Skin epidermis (tissue), 12 donors: ENCODE data around the gene DNAJC8.

Experiments
- H3K27ac ChIP-seq, 21 experiments: fragments of 200-600 bp; sonication (generic) in 11 of 21; one replicate each; pipeline ENCODE4 v1.5.0; 2020; ENCODE audit warnings: mild to moderate bottlenecking in 3 of 21, inconsistent platforms in 2 of 21, moderate library complexity in 2 of 21
- H3K4me3 ChIP-seq, 7 experiments: fragments of 200-600 bp; sonication (generic) in 2 of 7; one replicate each; pipeline ENCODE4 v1.5.0; 2020; ENCODE audit warnings: inconsistent platforms in 2 of 7, mild to moderate bottlenecking in 2 of 7, moderate library complexity in 1 of 7

DNAJC8 gene

DNA sequence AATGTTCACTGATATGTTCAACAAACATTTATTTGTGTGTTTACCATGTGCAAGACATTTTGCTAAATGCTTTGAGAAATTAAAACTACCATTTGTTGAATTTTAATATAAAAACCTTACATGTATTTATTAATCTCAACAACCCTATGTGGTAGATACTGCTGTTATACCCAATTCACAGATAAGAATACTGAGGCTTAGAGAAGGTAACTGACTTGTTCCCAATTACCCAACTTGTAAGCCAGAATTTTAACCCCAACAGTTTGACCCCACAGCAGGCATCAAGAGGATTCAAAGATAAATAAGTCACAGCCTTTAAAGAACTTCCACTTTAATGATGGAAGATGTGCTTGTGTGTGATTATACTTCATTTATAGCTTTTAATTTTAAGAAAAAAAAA is 3.7 kb downstream of the DNAJC8 start:
- Histone ChIP-seq H3K27ac (no peak overlapping the region), H3K4me3 (no peak overlapping the region)

DNA sequence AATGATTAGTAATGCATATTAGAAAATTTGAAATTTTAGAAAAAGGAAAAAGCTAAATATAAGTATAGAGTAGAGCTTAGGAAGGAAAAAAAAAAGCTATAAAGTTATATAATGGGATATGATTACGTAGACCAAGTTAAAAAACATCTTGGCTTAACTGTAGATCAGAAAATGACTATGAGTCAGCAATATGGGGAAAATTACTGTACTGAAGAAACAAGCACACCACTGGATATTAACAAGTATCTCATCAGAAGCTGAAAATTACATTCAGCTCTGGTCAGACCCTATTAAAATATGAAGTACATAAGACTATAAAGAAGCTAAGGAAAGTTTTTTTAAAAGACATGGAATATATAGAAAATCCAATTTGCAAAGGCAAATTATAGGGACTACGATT is 19.5 kb downstream of the DNAJC8 start:
- H3K27ac ChIP-seq = no peak overlapping the region

DNA sequence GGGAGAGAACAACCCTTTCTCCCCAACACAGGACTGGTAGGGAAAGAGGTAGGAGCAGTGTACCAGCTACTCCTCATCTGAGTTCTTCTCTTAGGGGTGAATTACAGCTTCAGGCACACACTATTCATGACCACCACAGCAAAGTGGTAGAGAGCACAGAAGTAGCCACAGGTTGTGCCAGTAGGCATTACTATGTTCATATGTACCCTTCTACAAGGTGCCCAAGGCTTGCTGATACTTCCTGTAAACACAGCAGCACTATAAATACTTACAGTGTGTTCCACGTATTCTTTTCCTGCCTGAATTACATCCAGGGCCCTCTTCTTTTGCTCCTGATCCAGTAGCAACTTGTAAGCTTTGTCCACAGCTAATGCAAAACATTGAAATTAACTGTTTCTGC is 23.1 kb downstream of the DNAJC8 start:
- Histone ChIP-seq H3K27ac (no peak overlapping the region), H3K4me3 (no peak overlapping the region)

More for the DNA sequence above, 19.5 kb downstream of the DNAJC8 start:
- H3K4me3 ChIP-seq = no peak overlapping the region

GRCh38 chr1:28208818-28209441 is 23.9 kb downstream of the DNAJC8 start:
- H3K4me3 ChIP-seq = no peak overlapping the region
- H3K27ac ChIP-seq = no peak overlapping the region

DNA sequence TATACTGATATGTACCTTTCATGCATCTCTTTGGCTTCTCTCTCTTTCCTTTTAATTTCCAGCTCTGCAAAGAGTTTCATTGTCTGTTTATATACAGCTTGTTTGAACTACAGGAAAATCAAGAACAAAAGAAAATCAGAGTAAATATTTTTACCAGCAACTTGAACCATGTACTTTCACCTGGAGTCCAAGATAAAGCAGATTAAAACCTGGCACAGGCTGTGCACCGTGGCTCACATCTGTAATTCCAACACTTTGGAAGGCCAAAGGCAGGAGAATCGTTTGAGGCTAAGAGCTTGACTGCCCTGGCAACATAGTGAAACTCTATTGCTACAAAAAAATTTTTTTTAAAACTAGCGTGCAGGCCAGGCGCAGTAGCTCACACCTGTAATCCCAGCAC is 27.6 kb downstream of the DNAJC8 start:
- H3K4me3 ChIP-seq = no peak overlapping the region
- H3K27ac ChIP-seq = no peak overlapping the region

DNA sequence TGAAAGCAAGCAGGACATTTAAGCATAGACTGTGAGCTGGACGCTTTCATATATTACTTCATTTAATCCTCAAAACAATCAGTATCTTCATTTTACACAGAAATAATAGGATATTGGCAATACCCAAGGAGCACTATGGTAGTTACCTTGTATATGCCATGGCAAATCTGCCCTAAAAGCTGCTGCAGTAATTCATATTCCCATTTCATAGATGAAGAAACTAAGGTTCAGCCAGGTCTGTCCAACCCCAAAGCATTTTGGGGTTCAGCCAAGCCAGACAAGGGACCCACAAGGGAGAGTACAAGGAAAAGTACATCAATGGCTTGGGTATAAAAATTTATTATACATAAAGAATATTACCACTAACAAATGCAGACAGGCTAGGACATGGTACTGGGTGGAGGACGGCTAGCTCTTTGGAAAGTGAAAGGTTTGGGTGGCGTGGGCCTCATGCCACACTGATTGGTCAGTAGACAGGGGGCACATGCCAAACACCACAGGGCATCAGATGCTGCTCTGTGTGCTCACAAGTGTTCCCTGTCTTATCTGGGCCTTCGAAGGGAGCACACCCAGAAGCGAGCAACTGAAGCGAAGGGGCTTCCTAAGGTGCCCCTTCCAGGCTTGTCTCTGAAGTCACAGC is 32.5 kb downstream of the DNAJC8 start:
- H3K27ac ChIP-seq = peak overlapping the region in 5 of 21 experiments; percentile 29 to 75 (median 60)

DNA sequence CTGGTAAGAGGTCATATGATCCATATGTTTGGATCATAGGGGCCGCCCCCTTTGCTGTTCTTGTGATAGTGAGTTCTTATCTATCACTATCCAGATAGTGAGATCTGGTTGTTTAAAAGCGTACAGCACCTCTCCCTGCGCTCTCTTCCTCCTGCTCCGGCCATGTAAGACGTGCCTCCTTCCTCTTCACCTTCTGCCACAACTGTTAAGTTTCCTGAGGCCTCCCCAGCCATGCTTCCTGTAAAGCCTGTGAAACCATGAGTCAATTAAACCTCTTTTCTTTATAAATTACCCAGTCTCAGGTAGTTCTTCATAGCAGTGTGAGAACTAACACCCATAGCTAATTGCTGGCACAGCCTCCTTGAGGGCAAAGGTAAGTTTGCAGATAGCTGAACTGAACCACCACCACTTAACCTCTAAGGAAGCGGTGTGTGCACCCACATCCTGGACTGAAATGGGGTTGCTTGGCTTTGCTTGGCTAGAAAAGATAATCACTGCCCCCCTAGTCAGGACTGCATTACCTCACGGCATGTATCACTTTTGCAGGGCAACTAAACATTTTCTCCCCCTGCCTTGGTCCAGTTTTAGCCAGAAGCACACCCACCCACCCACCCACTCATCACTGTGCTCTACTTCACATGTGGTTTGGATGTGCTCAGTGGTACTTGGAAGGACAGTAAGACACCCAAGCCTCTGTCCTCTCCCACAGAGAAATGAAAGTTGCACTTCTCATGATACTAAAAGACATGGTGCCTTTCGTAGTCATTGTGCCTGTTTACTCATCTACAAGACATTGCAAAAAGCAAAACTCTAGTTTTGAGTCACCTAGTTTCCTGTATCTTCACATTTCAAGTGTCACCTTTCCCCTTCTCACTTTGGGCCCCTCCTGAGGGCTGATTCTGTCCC is 33.2 kb downstream of the DNAJC8 start:
- Histone ChIP-seq H3K4me3 (no peak overlapping the region), H3K27ac (peak overlapping the region in 7 of 21 experiments; percentile 20 to 75 (median 57))

More for the DNA sequence above, 32.5 kb downstream of the DNAJC8 start:
- H3K4me3 ChIP-seq = no peak overlapping the region

DNA sequence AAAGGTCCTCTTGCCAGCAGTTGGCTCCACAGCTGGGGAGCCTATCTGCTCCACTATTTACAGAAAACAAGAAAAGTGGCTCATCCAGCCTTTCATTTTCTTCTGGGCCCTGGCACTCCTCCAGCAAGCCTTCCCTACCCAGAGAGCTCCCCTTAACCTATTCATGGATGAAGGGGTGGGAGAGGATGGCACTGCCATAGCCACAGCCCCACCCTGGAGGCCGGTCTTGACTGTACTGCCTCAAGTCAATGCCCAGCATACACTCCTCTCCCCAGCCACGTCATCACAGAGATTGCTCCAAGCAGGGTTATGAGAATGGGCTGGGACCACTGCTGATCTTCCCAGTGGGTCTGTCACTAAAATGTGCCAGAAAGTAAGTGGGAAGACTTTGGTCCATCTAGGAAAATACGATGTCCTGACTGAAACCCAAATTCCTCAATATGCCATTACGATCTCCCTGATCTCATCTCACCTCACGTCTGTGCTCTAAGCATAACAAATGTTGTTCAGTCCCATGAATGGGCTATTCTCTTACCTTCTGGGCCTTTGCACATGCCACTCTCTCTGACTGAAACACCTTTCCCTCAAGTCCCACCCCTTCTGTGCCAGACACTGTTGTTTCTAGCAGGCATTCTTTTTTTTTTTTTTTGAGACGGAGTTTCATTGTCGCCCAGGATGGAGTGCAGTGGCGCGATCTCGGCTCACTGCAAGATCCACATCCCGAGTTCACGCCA is 35.0 kb downstream of the DNAJC8 start:
- H3K4me3 ChIP-seq = no peak overlapping the region
- H3K27ac ChIP-seq = peak overlapping the region in 8 of 21 experiments; percentile 8 to 72 (median 42)

DNA sequence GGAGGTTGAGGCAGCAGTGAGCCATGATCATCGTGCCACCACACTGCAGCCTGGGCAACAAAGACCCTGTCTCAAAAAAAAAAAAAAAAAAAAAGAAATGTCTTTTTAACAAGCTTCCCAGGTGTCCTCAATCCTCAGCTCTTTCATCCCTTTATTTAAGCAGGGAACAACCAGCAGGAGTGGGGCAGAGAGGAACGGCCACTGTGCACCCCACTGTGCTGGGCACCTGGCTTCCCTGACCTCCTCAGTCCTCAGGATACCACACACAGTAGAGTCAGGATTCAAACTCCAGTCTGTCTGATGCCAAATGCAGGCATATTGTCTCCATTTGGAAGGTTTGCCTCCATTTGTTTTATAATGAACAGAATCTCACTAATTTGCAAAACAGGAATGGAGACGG is 36.5 kb downstream of the DNAJC8 start:
- Histone ChIP-seq H3K4me3 (no peak overlapping the region), H3K27ac (peak overlapping the region in 9 of 21 experiments; percentile 12 to 72 (median 34))

DNA sequence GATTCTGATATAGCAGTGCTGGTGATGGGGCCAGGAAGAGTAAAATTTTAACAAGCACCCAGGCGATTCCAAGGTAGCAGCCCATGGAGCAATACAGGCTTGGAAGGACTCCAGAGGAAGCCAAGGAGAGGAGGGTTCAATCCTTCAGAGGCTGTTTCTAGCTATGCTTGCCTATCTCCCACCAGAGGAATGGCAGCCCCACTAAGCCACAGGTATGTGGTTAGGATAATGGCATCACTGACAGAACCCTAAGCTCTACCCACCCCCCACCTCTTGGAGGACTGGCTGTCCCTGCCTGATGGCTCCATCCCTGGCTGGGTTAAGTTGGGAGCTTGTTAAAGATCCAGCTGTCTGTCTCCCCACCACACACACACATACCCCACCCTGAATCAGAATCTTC is 37.0 kb downstream of the DNAJC8 start:
- peak overlapping the region in 3 of 21 experiments; percentile 34 to 72 (median 41) for H3K27ac ChIP-seq

DNA sequence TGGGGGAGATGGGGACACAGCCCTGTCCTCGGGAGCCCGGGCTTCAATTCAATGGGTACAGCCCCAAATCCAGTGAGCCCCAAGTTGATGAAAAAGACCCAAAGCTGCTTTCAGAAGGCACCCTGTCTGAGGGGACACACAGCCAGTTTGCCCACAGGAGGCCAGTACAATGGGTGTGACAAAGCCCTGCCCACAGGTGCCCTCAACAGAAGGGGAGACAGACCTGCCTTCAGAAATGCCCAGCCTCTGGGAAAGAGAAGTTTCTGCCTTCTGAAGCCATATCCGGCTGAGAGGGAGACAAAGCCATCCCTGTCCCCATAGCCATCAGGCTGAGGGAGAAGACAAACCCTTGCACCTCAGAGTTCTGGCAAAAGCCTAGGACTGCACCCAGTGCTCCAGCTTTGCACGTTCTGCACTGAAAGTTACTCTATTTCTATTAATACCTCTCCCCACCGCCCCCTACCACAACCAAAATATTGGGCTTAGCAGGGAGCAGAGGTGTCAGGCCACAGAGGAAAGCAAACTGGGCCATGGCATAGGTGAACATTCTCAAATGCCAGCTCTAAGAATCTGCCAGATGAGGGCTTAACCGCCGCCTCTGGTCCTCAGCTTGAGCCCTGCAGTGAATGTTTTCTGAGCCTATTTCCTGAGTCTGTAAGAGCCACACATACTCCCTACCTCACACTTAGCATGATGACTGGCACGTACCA is 38.3 kb downstream of the DNAJC8 start:
- peak overlapping the region in 7 of 21 experiments; percentile 21 to 66 (median 45) for H3K27ac ChIP-seq
- no peak overlapping the region for H3K4me3 ChIP-seq

More for the DNA sequence above, 37.0 kb downstream of the DNAJC8 start:
- no peak overlapping the region for H3K4me3 ChIP-seq

GRCh38 chr1:28193701-28194161 is 39.1 kb downstream of the DNAJC8 start:
- H3K27ac ChIP-seq = peak overlapping the region in 6 of 21 experiments; percentile 26 to 69 (median 58)
- H3K4me3 ChIP-seq = peak overlapping the region in 6 of 7 experiments; percentile 5 to 37 (median 14)

- Histone ChIP-seq H3K4me3 (no peak overlapping the region), H3K27ac (peak overlapping the region in 6 of 21 experiments; percentile 3 to 52 (median 30))
Observed at GRCh38 chr1:28190996-28191645, 41.7 kb downstream of the DNAJC8 start.

- H3K4me3 ChIP-seq = no peak overlapping the region
- peak overlapping the region in 4 of 21 experiments; percentile 13 to 52 (median 30) for H3K27ac ChIP-seq
Observed at GRCh38 chr1:28190337-28190979, 42.4 kb downstream of the DNAJC8 start.

DNA sequence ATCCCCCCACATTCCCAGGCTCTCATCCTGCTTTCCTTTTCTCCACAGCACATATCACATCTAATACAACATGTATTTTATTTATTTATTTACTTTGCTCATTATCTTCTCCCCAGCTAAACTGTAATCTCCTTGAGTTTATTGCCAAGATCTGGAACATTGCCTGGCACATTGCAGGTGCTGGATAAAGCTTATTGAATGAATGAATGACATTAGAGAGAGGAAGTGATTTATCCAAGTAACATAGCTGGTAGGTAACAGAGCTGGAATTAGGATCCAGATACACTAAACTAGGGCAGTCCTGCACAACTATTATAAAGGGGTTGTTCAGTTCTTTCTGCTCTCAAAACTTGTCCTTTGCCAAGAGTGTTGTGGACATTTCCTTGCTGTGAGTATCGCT is 47.8 kb downstream of the DNAJC8 start:
- H3K27ac ChIP-seq = no peak overlapping the region
- no peak overlapping the region for H3K4me3 ChIP-seq

- Histone ChIP-seq H3K4me3 (no peak overlapping the region), H3K27ac (no peak overlapping the region)
Observed at GRCh38 chr1:28180306-28181305, 52.2 kb downstream of the DNAJC8 start.
